HG03521 (cell line): ENCODE results near the gene MAPKAPK3.

Source experiments
- ATAC-seq: cut with Tn5 transposase; IDR thresholded peaks from one replicate; pipeline ENCODE4 v1.9.1; 2021; ENCODE audit warnings: mild to moderate bottlenecking, moderate library complexity; ENCODE audit not compliant: unreplicated experiment

The MAPKAPK3 gene

GRCh38 chr3:50587373-50587772 lies 29.6 kb upstream of the MAPKAPK3 start:
- no peak for ATAC-seq

DNA sequence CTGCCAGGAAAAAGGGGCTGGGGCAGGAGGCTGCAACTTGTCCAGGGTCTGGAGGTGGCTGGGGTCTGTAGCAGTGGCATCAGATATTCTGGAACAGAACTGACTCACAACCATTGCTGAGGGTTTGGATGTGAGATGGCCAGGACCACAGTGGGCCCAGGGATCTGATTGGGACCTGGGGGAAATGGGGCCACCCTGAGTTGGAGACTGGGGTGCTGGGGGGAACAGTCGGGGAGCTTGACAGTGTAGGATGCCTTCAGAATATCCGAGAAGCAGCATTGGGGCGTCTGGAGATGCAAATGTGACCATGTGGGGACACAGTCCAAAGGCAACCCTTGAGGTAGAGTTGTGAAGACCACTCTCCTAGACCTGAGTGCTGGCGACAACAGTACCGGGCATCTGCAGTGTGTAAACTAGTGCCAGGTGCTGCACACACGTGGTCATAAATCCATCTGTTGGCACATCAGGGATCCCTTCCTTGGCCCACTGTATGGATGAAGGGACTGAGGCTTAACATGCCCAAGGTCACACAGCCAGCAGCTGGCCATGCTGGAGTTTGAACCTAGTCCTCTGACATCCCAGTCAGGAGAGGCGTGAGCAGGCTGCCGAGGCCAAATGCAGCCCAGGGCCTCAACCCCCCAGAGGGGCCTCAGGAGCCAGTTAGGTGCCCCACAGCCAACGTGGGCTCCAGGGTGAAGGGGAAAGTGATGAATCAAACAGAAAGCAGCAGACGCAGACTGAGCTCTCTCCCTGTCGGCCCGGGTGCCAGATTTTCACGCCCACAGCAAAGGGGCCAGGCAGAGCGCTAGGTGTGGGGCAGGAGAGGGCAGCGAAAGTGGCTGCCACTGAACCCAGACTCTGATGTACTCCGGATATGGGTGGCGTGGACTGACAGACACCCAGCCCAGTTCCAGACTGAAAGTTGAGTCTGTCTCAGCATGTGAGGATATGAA lies 28.9 kb upstream of the MAPKAPK3 start:
- ATAC-seq = no peak

DNA sequence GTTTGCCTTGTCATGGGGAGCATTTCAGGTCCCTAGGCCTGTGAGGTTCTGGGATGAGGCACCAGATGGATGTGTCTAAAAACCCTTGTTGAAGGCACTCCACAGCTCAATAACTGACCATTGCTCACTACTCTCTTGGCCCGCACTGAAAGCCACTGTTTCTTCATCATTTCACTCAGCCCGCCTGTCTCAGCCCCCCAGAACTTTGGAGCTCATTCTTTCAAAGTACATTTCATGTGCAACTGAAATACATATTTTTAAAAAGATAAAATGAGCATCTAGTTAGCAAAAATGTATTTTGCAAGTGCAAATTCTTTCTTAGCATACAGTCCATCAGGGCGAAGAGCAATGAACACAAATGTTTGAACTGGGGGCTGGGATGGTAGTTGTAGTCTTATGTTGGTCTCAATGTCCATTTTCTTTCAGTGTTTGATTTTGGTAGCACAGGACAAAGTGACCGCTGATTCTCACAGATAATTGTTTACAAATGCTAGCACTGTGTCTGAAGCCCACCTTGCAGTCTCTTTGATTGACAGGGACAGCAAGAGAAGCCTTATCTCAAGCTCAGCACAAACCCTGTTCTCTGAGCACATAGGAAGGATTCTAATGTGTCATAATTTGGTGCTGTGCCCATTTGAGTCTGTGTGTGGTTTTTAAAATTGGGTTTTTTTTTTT lies 28.1 kb upstream of the MAPKAPK3 start:
- ATAC-seq = no peak

DNA sequence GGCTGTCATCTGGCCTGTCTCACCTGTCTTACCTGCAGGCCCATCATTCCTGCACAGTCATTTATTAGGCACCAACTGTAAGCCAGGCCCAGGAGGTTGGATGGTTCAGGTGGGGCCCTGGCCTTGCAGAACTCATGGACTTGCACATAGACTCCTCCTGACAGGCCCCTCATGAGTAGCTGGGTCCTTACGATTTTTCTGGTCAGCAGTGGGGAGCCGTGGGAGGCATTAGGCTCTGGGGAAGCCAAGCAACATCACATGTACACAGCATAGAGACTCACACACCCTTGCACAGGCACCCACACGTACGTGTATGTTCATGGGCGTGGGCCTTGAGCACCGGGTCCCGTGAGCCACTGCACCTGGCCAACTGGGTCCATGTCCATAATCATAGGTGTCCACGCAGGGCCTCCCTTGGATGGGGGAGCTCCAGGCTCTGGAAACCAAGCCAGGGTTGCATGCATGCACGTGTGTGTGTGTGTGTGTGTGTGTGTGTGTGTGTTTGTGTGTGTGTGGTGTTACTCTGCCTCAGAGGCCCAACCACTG lies 25.7 kb upstream of the MAPKAPK3 start:
- no peak for ATAC-seq

GRCh38 chr3:50592568-50592967 lies 24.4 kb upstream of the MAPKAPK3 start:
- ATAC-seq = no peak

DNA sequence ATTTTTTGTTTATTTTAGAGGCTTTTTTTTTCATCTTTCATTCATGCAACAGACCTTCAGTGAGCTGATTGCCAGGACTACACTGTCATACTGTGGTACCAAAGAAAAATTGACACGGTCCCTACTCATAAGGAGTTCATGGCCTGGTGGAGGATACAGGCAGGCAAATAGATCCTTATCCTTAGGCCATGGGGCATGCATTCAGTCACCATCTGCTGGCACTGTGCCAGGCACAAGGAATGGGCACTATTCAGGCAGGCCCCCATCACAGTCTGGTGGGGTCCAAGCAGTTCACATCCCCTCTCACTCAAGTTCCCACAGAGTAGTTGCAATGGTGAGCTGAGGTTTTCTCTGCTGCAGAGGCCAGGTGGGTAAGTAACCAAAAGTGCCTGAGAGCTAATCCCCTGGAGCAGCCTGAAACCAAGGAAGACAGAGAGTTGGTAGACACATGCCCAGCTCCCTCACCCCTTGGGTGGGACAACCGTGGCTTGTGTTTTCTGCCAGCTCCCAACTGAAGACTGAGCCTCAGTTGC lies 22.6 kb upstream of the MAPKAPK3 start:
- no peak for ATAC-seq

- no peak for ATAC-seq
Observed at GRCh38 chr3:50599115-50599715, 17.7 kb upstream of the MAPKAPK3 start.

DNA sequence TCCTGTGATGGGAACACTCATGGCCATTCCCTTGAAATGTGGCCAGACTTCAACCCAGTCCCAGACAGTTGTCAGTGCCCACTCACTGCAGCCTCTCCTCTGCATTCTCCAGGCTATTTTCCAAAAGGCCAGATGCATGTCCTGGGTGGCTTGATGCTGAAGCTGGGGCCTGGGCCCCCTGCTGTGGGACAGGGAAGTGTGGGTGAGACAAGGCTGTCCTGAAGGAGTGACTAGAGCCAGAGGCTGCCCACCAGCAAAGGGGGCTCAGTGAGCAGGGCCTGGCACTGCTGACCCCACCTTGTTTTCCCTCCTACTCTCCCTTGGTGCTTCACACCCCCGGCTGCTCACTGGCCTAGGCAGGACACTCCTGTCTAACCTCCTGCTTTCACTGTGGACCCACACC lies 17.2 kb upstream of the MAPKAPK3 start:
- ATAC-seq = no peak

- no peak for ATAC-seq
Observed at GRCh38 chr3:50600141-50600753, 16.7 kb upstream of the MAPKAPK3 start.

GRCh38 chr3:50600841-50601591 lies 15.9 kb upstream of the MAPKAPK3 start:
- no peak for ATAC-seq

DNA sequence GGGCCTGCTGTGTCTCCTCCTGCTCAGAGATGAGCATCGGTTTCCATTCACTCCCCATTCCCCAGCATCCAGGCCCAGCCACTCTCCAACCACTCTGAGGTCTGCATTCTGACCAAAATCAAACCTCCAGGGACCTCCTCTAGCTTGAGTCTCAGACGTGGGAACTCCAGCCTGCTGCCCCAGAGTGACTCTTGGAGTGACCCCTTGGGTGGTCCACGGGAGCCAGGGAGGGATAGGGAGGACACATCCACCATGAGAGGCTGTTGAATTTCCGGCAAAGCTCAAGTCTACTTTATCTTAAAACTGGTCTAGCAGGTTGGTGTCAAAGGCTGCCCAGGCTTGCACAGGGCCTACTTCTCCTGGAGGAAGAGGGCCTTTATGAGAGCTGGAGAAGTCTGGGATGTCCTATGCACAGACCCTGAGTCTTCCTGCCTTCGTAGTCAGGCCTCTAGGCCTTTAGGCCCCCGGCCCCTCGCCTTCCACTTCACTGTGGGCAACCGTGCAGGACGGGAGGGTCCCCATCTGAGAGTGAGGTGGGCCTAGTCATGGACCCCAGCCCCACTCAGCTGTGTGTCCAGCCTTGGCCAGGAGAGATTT lies 14.3 kb upstream of the MAPKAPK3 start:
- ATAC-seq = no peak

- ATAC-seq = no peak
Observed at GRCh38 chr3:50603261-50604109, 13.5 kb upstream of the MAPKAPK3 start.

- ATAC-seq = no peak
Observed at GRCh38 chr3:50604110-50604621, 12.8 kb upstream of the MAPKAPK3 start.

DNA sequence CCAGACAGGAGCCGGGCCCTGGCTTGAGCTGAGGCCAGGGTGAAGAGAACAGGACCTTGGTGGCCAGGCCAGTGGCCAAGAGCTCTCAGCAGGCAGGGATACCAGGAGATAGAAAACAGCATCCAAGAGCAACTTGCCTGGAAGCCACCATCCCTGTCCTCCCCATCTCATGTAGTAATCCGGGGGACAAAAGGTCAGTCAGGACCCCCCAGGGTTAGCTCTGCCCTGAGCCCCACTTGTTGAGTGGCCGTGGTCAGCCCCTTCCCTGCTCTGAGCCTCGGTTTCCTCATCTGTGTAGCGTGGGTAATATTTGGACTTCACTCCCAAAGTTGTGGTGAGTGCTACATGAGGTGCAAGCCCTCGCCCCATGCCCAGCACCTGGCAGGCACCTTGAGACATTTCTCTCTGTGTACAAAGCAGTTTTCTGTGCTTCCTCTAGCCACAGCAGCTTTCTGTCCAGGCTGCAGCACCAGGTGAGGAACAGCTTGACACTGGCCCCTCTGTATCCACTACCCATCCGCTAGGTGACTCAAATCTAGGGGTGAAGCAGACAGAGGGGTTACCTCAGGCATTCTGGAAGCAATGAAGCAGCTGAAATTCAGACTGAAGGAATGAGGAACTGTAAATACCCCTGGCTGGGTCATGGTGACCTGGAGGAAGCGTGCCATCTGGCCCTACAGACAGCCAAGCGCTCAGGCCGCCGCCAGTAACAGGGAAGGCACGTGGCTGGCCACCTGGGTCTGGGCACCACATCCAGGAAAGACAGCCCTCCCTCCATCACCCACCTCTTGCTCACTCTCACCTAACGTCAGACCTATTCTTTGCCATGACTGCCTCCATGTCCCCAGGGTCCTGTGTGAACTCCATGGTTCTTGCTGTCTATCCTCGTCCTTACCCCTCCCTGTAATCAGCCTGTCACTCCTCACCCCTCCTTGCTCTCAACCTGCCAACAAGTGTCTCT lies 12.0 kb upstream of the MAPKAPK3 start:
- ATAC-seq = no peak

- no peak for ATAC-seq
Observed at GRCh38 chr3:50605901-50606326, 11.0 kb upstream of the MAPKAPK3 start.

DNA sequence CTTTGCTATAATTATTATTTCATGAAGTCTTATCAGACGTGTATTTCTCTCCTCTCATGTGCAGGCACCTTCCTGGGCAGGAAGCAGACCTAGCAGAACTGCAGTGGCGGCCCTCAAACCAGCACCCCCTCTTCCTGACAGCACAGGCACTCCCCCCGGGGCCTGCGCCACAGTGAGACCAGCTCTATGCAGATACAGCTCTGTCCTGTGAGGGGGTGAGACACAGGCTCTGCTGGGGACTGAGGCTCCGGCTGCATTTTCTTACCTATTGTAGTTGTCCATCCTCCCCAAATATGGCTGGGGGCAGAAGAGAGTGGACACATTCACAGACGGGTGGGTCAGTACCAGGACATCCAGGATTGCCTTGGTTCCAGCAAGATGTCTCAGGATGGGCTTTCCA lies 10.4 kb upstream of the MAPKAPK3 start:
- no peak for ATAC-seq
